Measurements from ENCODE around the gene SLX1B.
"Not testable (repeated sequence)": the region's sequence is repeated elsewhere in the genome, so short reads cannot be mapped to it uniquely, and the experiment has no call there.

Gene SLX1B

DNA sequence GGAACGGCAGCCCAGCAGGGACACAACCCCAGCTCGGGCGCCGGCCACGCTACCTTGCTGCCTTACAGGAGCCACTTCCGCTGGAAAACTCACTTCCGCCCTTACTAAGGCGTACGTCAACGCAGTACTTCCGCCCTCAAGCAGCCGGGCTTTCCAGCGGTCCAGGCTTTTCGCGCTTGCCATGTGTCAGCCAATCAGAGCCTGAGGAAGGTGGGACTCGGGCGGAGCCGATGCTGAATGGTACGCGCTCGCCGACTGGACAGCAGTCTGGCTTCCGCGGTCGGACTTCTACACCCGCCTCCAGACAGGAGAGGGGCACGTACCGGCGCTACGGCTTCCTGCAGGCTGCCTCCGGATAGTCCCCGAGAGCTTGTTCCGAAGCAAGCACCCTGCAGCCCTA, at the start of gene SLX1B, which contains the start of gene BOLA2:
TSS of gene SLX1B (plus strand) at position 265 of the 400 bp plus-strand sequence.
TSS of gene BOLA2 (minus strand) at position 83 of the 400 bp plus-strand sequence. CDS start 98 bp downstream, outside the sequence.
- not testable (repeated sequence) for DNase-seq

DNA sequence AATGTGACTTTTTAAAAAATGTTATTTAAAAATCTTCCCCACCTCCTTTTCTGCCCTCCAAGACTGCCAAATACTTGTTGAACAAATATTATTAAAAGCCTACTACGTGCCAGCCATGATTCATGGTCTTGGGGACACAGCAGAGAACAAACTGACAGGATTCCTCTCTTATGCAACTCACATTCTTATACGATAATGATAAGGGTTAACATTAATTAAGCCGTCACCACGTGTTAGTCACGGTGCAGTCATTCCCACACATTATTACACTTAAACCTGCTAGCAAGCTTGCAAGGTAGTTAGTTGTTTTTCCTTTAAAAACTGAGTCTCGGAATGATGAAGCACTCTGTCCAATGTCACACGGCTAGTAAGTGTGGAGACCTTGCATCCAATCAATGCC, 49.1 kb upstream of the SLX1B start:
- DNase-seq: not testable (repeated sequence)

DNA sequence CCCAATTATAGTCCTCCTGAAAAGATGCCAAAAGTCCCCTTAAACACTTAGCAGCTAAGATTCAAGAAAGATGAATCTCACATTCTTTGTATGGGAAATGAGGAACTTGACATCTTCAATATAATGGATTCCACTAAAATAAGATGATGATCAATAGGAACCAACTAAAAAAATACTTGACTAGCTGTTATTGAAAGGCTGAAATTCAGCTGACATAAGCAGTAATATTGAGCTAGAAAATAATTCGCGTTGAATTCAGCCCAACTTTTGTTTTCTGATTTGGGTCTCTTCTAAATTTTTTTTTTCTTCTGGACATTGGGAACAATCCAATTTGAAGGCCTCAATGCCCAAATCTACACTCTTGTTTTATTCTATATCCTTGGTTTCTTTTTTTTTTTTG, 30.7 kb upstream of the SLX1B start:
- DNase-seq: not testable (repeated sequence)

DNA sequence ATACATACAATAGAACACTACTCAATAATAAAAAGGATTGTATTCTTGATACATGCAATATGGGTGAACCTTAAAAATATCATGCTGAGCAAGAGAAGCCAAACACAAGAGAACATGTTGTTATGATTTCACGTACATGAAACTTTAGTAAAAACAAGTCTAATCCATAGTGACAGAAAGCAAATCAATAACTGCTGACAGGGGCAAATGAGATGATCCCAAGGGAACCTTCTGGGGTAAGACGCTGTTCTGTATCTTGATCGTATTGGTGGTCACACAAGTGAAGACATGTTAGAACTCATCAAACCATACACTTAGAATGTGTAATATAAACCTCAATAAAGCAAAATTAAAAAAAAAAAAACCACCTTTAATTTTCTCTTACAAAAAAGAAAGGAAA, 28.9 kb upstream of the SLX1B start:
- DNase-seq: not testable (repeated sequence)

DNA sequence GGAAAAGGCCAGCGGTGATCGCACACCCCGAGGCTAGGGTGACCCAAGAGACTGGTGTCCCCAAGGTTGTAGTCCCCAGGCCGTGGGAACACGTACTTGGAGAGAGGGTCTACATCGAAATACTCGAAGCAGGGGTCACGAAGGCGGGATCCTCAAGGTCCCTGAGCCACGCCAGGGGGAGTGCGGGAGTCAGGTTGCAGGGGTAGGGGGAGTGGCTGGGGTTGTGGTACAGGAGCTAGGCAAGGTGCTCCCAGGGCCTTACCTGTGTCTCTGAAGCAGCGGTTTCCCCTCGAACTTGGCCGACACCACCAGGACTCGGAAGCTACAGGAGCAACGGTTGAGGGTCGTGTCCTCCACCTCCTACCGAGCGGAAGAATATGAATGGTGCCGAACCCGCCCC, 579 bp upstream of the SLX1B start:
- DNase-seq: not testable (repeated sequence)

DNA sequence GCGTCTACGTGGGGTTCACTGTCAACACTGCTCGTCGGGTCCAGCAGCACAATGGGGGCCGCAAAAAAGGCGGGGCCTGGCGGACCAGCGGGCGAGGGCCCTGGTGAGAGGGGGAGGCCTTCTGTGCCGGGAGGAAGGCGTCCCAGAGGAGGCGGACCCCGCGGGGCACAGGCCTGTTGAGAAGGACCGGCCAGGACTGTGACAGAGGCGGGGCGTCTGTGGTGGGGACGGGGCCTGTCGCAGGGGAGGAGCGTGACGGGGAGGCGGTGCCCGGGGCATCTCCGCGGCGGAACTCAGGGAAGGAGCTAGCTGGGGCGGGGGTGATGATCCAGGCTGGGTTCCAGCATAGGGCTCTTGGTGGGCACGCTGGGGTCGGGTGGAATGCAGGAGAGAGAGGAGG, 495 bp downstream of the SLX1B start:
- not testable (repeated sequence) for DNase-seq

DNA sequence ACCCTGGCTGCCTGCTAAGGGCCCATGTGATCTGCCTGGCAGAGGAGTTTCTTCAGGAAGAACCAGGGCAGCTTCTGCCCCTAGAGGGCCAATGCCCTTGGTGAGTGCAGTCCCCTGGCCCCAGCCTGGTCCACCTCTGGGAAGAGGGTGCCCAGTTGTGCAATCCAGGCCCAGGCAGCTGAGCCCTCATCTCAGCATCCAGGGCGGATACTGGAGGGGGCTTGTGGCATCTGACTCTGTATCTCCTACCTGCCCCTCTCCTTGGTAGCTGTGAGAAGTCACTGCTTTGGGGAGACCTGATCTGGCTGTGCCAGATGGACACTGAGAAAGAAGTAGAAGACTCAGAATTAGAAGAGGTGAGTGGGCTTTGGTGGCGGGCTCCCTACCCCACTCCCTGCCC, 3.3 kb downstream of the SLX1B start:
- DNase-seq: not testable (repeated sequence)

DNA sequence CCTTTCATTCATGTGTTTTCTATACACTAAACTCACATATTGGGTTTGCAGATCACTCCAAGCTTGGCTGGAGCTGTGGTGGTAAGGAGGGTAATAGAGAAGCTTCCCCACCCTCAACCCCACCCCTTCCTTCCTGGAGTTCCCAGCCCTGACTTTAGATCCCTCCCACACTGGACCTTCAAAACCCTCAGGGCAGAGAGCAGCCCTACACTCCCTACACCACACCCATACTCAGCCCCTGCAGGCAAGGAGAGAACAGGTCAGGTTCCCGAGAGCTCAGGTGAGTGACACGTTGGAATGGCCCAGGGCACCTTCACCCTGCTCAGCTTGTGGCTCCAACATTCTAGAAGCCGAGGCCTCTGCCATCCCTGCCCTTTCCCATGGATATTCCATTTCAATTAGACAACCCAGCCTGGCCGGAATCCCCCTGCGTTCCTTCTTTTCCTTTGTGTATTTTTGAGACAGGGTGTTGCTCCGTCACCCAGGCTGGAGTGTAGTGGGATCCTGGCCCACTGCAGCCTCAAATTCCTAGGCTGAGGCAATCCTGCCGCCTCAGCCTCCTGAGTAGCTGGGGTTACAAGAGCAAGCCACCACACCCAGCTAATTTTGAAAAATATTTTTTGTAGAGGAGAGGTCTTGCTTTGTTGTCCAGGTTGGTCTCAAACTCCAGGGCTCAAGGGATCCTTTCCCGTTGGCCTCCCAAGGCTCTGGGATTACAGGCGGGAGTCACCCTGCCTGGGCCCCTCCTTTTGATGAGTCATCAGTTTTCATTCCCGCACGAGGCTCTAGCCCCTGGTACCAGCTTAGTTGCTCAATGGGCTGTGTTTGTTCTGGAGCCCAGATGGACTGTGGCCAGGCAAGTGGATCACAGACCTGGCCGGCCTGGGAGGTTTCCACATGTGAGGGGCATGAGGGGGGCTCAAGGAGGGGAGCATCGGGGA, 5.6 kb downstream of the SLX1B start, which contains the start of gene SULT1A4:
TSS of gene SULT1A4 (plus strand) at position 208 of the 941 bp plus-strand sequence. CDS start 1,473 bp downstream, outside the sequence.
- DNase-seq: not testable (repeated sequence)

DNA sequence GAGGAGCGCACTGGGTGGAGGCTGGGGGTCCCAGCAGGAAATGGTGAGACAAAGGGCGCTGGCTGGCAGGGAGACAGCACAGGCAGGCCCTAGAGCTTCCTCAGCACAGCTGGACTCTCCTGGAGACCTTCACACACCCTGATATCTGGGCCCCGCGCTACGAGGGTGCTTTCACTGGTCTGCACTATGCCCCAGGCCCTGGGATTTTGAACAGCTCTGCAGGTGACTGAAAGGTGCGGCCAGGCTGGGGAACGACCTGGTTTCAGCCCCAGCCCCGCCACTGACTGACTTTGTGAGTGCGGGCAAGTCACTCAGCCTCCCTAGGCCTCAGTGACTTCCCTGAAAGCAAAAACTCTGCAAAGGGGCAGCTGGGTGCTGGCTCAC, 6.3 kb downstream of the SLX1B start:
- not testable (repeated sequence) for DNase-seq

DNA sequence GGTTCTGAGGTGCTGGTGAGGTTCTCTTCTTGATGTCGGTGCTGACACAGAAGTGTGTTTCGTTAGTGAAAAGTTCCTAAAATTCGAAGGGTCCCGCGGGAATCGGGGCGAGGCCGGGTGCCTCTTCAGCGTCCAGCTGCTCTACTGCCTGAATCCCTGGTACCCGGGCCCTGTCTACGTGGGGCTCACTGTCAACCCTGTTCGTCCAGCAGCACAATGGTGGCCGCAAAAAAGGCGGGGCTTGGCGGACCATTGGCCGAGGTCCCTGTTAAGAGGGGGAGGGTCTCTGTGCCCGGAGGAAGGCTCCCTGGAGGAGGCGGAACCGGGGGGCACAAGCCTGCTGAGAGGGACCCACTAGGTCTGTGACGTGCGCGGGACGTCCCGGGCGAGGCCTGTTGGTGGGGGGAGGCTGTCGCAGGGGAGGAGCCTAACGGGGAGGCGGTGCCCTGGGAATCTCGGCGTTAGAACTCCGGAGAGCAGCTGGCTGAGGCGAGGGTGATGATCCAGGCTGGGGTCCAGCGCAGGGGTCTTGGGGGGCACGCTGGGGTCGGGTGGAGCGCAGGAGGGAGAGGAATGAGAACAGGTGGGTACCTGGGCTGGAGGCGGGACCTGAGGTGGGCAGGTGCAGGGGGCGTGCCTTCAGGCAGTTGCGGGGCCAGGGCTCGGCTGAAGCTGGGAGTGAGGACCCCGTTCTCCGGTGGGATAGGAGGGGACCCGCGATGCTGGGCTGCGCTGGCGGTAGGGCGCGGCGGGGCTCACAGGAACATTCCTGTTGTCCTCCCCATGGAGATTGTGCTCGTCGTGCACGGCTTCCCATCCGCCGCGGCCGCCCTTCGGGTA, 11.9 kb downstream of the SLX1B start:
- DNase-seq: not testable (repeated sequence)

DNA sequence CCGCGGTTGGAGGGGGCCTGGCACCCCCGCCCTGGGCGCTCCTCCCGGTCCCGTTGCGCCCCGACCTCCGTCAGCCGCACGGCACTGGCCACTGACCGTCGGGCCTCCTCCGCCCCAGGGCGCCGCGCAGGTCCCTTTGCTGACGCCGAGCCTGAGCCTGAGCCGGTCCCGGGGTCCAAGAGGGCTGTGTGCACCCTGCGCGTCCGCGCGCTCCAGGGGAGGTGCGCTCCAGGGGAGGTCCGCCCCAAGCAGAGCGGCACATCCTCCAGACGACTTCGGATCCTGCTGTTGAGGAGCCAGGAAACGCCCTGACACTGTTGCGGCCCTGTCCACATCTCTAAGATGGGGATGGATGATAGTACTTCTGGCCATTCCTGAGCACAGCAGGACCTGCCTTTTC, 12.6 kb downstream of the SLX1B start:
- DNase-seq: not testable (repeated sequence)

DNA sequence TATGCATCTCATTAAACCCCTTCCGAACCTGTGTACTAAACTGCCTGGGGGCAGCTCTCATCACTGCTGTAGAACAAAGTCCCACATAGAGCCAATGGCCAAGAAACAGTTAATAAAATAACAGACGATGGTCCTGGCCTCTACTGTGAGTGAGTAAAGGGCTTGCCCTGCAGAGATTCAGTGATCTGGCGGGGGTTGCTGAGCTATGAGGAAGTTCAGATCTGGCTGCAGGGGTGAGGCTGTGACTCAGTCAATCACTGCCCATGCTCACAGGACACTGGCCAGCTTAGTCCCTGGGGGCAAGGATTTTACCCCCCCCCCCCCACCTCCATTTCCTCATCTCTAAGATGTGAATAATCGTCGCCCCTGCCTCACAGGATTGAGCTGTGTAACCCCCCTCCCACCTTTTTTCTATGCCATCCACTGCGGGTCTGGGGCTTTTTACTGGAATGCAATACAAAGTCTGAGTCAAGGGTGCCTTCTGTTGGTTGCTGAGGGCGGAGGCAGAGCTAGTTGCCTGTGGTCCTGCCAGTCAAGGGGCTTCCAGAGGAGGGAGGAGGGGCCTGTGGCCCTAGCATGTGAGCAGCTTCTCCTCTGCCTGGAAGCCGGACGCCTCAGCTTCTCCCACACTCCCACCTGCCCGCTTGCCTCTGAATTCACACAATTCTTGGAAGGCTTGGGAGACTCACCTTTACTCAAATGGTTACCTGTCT, 13.5 kb downstream of the SLX1B start:
- DNase-seq: not testable (repeated sequence)

DNA sequence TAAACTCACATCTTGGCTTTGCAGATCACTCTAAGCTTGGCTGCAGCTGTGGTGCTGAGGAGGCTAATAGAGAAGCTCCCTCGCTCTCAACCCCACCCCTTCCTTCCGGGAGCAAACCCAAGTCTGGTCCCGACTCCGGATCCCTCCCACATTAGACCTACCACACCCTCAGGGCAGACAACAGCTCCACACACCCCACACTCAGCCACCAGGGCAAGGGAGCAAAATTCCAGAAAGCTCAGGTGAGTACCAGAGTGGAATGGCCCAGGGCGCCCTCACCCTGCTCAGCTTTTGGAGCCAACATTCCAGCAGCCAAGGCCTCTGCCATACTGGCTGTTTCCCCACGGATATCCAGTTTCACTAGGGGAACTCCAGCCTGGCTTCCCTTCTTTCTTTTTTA, 15.3 kb downstream of the SLX1B start:
- peak; percentile 22 to 39 for DNase-seq

DNA sequence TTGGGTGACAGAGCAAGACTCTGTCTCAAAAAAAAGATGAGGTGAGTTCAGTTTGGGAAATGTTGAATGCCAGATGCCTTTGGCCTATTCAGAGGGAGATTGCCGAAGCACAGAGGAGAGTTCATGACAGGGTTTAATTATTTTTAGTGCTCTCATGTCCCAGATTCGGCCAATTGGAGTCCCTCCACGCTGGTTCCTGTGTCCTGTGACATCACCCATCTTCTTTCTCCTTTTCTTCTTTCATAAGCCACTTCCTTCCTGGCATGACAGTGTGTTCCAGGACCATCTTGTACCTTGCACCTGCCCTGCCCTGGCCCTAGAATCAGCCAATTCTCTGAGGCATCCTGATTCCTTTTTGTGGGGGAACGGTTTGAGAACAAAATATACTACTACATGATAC, 17.7 kb downstream of the SLX1B start:
- not testable (repeated sequence) for DNase-seq

DNA sequence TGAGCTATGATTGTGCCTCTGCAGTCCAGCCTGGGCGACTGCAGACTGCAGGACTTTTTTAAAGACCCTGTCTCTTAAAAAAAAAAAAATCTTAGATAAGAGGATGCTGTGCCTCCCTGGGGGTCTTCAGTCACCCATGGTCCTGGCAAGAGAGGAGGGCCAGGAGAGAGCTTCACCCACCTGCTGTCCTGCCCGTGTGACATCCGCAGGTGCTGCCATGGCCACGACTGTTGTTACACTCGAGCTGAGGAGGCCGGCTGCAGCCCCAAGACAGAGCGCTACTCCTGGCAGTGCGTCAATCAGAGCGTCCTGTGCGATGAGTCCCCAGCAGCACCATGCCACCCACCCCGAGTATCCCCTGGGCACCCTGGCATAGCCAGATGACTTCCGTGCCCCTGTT, 27.9 kb downstream of the SLX1B start:
- DNase-seq: not testable (repeated sequence)

DNA sequence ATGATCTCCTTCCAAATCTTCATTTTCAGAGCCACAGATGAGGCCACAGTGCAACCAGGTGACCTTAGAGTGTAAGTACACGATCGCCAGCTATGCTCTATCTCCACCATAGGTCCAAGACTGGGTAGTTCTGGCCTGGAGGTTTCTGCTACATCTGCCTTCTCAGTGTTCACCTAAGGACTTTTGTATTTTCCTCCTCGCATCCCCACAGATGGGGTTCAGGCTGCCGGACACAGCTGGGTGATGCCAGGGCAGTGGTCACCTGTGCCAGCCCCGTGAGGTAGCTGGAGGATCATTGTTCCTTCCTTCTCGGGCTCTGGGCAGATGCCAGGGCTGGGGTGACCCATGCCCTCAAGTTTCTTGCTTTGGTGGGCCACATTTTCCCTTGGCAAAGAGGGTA, 52.0 kb downstream of the SLX1B start, which contains the start of gene NPIPB12:
TSS of gene NPIPB12 (minus strand) at position 101 of the 400 bp plus-strand sequence.
- DNase-seq: not testable (repeated sequence)

Measured in stimulated activated CD4-positive, alpha-beta T cell treated with anti-CD3 and anti-CD28 coated beads, Interleukin-2, amount 100 ng/mL, for 24 hours (primary cell).